SH-SY5Y (cell line): Measurements from ENCODE around the gene NELL2.
A peak's percentile ranks its signal among the peaks of the same experiment; 100 is the strongest.

Experiments used
- GATA2 ChIP-seq: IDR thresholded peaks from 2 replicates; pipeline ENCODE4 v1.6.1; 2011; ENCODE audit warnings: mild to moderate bottlenecking, low read depth, low read length
- GATA3 ChIP-seq: IDR thresholded peaks from 2 replicates; pipeline ENCODE4 v1.6.1; 2011; ENCODE audit warnings: low read depth, mild to moderate bottlenecking, low read length, moderate library complexity

DNA sequence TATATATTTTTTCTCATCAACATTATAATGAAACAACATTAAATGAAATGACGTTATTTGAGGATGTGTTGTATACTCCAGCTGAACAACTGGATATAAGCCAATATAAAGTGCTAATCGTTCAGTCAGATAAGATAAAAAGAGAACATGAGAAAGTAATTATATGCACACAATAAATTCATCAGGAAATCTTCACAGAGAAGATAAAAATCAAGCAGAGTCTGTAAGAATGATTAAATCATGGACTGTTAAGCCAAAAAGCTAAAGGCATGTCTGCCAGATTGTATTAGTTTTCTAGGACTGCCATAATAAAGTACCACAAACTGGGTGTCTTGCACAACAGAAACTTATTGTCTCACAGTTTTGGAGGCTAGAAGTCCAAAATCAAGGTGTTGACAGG is 178.6 kb downstream of the NELL2 start:
- TF ChIP-seq GATA2 (no peak; the same call in 1 of the 2 replicates), GATA3 (peak; percentile 88)
